NAMALWA (cell line): Measurements from ENCODE around the gene MBOAT7.
"Not testable (repeated sequence)": the region's sequence is repeated elsewhere in the genome, so short reads cannot be mapped to it uniquely, and the experiment has no call there.

ENCODE experiments used
- DNase-seq: peaks from one replicate; pipeline ENCODE4 v3.0.0-alpha.2; 2015; ENCODE audit warnings: low spot score

MBOAT7 gene

GRCh38 chr19:54209058-54209810 is 19.9 kb upstream of the MBOAT7 start:
- peak; percentile 55 for DNase-seq

DNA sequence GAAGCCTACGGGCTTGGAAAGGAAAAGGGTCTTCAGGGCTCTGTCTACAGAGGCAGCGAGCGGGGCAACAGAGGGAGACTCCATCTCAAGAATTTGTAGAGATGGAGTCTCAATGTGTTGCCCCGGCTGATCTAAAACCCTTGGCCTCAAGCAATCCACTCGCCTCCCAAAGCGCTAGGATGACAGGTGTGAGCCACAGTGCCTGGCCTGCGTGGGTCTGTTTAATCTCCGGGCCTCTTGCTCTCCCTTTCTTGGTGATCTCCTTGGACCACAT is 19.3 kb upstream of the MBOAT7 start:
- DNase-seq: peak; percentile 60

- DNase-seq: peak; percentile 69
Observed at GRCh38 chr19:54207983-54208783, 18.8 kb upstream of the MBOAT7 start.

DNA sequence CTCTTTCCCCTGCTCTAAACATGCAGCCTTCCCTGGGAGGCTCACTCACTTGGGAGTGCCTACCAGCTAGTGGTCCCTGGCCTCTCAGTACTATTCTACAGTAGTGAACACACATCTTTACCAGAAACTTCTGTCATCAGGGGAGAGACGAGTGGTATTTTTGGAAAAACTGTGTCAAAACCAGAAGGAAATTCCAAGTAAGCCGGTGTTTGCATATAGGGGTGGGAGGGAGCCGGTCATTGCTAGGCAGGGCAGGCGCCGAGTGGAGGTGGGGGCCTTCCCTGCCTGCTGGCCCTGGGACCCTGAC is 18.2 kb upstream of the MBOAT7 start:
- peak; percentile 44 for DNase-seq

GRCh38 chr19:54207193-54207592 is 17.8 kb upstream of the MBOAT7 start:
- not testable (repeated sequence) for DNase-seq

DNA sequence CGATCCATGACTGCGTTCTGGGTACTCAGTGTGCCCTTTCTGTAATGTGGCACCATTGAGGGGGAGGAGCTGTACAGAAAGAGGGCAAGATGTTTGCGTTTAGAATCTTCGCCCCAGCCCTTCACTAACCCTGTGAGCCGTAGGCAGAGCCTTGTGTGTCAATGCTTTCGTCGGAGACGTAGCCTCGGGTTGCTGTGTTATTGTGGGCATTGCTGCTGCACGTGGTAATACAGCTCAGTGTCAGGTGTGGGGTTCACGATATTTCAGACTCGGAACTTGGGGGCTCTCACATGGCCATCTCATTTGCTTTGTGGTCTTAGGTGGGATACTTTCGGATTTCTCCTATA is 17.4 kb upstream of the MBOAT7 start:
- DNase-seq: peak; percentile 46

- no peak for DNase-seq
Observed at GRCh38 chr19:54206030-54206830, 16.9 kb upstream of the MBOAT7 start.

GRCh38 chr19:54204767-54205468 is 15.5 kb upstream of the MBOAT7 start:
- no peak for DNase-seq

GRCh38 chr19:54203151-54203611 is 13.8 kb upstream of the MBOAT7 start:
- DNase-seq: no peak

- peak; percentile 46 for DNase-seq
Observed at GRCh38 chr19:54201980-54202379, 12.6 kb upstream of the MBOAT7 start.

DNA sequence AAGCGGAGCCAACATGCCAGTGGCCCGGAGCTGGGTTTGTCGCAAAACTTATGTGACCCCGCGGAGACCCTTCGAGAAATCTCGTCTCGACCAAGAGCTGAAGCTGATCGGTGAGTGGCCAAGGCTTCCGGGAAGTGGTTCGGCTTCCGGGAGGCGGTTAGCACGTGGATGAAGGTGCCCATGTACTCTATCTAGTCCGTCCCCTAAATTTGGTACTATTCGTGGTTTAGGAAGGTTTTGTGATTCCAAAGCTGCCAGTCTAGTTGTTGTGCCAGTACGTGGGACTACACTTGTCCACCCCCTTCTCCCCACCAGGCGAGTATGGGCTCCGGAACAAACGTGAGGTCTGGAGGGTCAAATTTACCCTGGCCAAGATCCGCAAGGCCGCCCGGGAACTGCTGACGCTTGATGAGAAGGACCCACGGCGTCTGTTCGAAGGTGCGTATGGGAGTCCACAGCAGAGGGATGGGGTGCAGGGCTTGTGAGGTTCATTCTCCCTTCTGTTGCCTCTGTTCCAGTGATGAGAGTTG is 11.9 kb upstream of the MBOAT7 start:
- no peak for DNase-seq

DNA sequence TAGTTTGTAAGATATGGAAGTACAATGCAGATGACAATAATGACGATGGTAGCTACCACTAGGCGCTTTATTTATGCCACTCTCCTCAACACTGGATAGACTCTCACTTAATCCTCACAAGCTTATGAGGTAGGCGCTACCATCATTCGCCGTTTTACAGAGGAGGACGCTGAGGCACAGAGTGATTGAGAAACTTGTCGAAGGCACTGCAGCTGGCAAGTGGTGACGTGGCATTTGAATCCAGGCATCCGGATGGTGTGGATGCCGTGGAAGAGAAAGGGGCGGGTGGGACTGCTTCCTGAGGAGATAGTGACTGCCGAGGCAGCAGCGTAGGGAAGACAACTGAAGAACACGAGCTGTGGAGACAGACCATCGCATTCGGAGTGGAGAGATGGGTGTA is 10.0 kb upstream of the MBOAT7 start:
- no peak for DNase-seq

- DNase-seq: no peak
Observed at GRCh38 chr19:54197121-54197520, 7.7 kb upstream of the MBOAT7 start.

DNA sequence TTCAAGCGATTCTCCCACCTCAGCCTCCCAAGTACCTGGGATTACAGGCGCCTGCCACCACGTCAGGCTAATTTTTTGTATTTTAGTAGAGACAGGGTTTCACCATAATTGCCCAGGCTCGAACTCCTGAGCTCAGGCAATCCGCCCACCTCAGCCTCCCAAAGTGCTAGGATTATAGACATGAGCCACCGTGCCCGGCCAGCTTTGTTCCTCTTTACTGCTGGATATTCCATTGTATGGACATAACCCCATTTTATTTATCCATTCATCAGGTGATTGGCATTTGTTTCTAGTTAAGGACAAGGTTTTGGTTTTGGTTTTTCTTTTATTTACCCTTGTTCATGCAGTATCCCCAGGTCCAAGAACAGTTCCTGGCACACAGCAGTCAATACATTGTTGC is 7.2 kb upstream of the MBOAT7 start:
- DNase-seq: no peak

DNA sequence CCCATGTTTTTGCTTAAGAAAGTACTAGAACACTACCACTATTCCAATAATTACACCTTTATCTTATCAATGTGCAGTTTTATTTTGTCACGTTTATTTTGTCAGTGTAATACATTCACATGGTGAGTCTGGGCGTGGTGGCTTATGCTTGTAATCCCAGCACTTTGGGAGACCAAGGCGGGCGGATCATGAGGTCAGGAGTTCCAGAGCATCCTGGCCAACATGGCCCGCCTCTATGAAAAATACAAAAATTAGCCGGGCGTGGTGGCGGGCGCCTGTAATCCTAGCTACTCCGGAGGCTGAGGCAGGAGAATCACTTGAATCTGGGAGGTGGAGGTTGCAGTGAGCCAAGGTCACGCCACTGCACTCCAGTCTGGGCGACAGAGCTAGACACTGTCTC is 5.1 kb upstream of the MBOAT7 start:
- DNase-seq: not testable (repeated sequence)

DNA sequence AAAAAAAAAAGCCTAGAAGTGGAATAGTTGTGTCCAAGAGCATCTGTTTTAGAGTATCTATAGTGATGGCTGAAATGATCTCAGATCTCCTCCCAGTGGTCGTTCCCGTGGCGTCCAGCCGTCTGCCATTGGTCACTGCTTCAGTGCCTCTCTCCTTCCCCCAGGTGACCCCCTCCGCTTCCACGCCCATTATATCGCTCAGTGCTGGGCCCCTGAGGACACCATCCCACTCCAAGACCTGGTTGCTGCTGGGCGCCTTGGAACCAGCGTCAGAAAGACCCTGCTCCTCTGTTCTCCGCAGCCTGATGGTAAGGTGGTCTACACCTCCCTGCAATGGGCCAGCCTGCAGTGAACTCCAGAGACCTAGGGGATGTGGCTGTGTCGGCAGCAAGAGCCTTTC is 3.6 kb upstream of the MBOAT7 start:
- DNase-seq: no peak

DNA sequence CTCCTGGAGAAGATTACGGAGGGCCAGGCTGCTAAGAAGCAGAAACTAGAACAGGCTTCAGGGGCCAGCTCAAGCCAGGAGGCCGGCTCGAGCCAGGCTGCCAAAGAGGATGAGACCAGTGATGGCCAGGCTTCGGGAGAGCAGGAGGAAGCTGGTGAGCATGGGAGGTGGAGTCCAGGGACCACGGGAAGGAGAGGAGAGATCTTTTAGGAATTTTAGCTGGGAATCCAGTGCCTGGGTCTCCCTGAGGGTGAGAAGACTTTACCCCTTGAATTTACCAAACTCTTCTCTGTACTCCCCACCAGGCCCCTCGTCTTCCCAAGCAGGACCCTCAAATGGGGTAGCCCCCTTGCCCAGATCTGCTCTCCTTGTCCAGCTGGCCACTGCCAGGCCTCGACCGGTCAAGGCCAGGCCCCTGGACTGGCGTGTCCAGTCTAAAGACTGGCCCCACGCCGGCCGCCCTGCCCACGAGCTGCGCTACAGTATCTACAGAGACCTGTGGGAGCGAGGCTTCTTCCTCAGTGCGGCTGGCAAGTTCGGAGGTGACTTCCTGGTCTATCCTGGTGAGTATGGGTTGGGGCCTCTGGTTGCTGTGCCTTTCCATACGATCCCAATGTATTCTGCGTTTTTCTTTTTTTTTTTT is 2.6 kb upstream of the MBOAT7 start:
- no peak for DNase-seq

- peak; percentile 93 for DNase-seq
Observed at GRCh38 chr19:54191011-54191810, 1.8 kb upstream of the MBOAT7 start, which contains the start of gene TSEN34. TSS of gene TSEN34 (plus strand) at chr19:54191308. CDS start at chr19:54191365, 57 bp downstream.

GRCh38 chr19:54190503-54191010 is 1.2 kb upstream of the MBOAT7 start:
- peak; percentile 99 for DNase-seq

- DNase-seq: peak; percentile 100
Observed at GRCh38 chr19:54189735-54190502, 539 bp upstream of the MBOAT7 start.
